HL-60 (cell line): ENCODE results near the gene CTIF.

Experiments used
- DNase-seq, 2 experiments: peaks; one replicate each; pipeline ENCODE4 v3.0.0-alpha.2; 2010 to 2020; ENCODE audit warnings: low read depth in 1 of 2, low spot score in 1 of 2
- H3K27ac ChIP-seq: fragments of 250-450 bp; sonication (Bioruptor Pico); replicated peaks from 2 replicates; pipeline ENCODE4 v1.5.1; 2020; ENCODE audit warnings: mild to moderate bottlenecking, moderate library complexity
- H3K27me3 ChIP-seq: fragments of 250-450 bp; sonication (Bioruptor Pico); 2 replicates; pipeline ENCODE4 v1.5.1; 2021; ENCODE audit warnings: mild to moderate bottlenecking, moderate library complexity; ENCODE audit not compliant: insufficient read depth, poor library complexity, severe bottlenecking
- H3K4me3 ChIP-seq: replicated peaks from 2 replicates; pipeline ENCODE4 v1.5.1; 2011; ENCODE audit warnings: mild to moderate bottlenecking, control low read depth, low read length; ENCODE audit not compliant: insufficient read depth
- GABPA ChIP-seq: IDR thresholded peaks from 2 replicates; pipeline ENCODE4 v1.6.1; 2012; ENCODE audit warnings: low read depth
- POLR2AphosphoS5 ChIP-seq: IDR thresholded peaks from 2 replicates; pipeline ENCODE4 v1.6.1; 2012; ENCODE audit warnings: low read depth
- SPI1 ChIP-seq: IDR thresholded peaks from 2 replicates; pipeline ENCODE4 v1.6.1; 2012; ENCODE audit warnings: low read depth, mild to moderate bottlenecking, borderline replicate concordance
- TF ChIP-seq, protein P1 (sequence below): IDR thresholded peaks from 2 replicates; pipeline ENCODE4 v1.6.1; 2012; ENCODE audit warnings: low read depth; ENCODE audit not compliant: insufficient replicate concordance
- TF ChIP-seq, protein P2 (sequence below): IDR thresholded peaks from one replicate; pipeline ENCODE4 v1.5.1; 2011; ENCODE audit warnings: low read length, control low read depth, inconsistent platforms; ENCODE audit not compliant: insufficient read depth

Gene CTIF

DNA sequence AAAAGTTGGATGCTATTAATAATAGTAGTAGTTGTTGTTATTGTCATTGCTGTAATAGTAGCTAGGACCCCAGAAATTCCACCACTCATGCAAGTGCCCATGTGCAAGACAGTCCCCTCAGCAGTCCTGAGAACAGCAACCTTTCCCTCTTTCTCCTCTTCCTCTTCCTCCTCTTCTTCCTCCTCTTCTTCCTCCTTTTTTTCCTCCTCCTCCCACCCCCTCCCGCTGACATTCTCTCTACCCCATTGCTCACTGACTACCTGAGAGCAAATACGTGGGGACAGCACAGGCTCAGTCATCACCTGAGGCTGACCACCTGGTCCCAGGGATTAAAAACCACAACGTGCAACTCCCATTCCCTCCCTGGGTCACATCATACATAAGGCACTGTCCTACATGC lies 370.1 kb downstream of the CTIF start:
- no peaks in the 10 kb centered on the region for H3K27me3 ChIP-seq
- no peak for DNase-seq
- no peak for TF ChIP-seq POLR2AphosphoS5
- no peak for TF ChIP-seq SPI1
- TF ChIP-seq GABPA, result no peak
- TF ChIP-seq, protein P1, sequence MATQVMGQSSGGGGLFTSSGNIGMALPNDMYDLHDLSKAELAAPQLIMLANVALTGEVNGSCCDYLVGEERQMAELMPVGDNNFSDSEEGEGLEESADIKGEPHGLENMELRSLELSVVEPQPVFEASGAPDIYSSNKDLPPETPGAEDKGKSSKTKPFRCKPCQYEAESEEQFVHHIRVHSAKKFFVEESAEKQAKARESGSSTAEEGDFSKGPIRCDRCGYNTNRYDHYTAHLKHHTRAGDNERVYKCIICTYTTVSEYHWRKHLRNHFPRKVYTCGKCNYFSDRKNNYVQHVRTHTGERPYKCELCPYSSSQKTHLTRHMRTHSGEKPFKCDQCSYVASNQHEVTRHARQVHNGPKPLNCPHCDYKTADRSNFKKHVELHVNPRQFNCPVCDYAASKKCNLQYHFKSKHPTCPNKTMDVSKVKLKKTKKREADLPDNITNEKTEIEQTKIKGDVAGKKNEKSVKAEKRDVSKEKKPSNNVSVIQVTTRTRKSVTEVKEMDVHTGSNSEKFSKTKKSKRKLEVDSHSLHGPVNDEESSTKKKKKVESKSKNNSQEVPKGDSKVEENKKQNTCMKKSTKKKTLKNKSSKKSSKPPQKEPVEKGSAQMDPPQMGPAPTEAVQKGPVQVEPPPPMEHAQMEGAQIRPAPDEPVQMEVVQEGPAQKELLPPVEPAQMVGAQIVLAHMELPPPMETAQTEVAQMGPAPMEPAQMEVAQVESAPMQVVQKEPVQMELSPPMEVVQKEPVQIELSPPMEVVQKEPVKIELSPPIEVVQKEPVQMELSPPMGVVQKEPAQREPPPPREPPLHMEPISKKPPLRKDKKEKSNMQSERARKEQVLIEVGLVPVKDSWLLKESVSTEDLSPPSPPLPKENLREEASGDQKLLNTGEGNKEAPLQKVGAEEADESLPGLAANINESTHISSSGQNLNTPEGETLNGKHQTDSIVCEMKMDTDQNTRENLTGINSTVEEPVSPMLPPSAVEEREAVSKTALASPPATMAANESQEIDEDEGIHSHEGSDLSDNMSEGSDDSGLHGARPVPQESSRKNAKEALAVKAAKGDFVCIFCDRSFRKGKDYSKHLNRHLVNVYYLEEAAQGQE, result no peak
- TF ChIP-seq, protein P2, sequence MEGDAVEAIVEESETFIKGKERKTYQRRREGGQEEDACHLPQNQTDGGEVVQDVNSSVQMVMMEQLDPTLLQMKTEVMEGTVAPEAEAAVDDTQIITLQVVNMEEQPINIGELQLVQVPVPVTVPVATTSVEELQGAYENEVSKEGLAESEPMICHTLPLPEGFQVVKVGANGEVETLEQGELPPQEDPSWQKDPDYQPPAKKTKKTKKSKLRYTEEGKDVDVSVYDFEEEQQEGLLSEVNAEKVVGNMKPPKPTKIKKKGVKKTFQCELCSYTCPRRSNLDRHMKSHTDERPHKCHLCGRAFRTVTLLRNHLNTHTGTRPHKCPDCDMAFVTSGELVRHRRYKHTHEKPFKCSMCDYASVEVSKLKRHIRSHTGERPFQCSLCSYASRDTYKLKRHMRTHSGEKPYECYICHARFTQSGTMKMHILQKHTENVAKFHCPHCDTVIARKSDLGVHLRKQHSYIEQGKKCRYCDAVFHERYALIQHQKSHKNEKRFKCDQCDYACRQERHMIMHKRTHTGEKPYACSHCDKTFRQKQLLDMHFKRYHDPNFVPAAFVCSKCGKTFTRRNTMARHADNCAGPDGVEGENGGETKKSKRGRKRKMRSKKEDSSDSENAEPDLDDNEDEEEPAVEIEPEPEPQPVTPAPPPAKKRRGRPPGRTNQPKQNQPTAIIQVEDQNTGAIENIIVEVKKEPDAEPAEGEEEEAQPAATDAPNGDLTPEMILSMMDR, result no peak
- H3K27ac ChIP-seq, result no peak overlapping the region
- no peak overlapping the region for H3K4me3 ChIP-seq

- no peak for DNase-seq
- no peak overlapping the region for H3K4me3 ChIP-seq
- H3K27ac ChIP-seq, result no peak overlapping the region
- H3K27me3 ChIP-seq, result no peaks in the 10 kb centered on the region
- TF ChIP-seq, protein P2, result no peak
- no peak for TF ChIP-seq POLR2AphosphoS5
- TF ChIP-seq, protein P1, result no peak
- TF ChIP-seq GABPA, result no peak
- TF ChIP-seq SPI1, result no peak
These were observed 370.9 kb downstream of the CTIF start for GRCh38 chr18:48909721-48910120.

GRCh38 chr18:48910972-48911545 lies 372.2 kb downstream of the CTIF start:
- Histone ChIP-seq H3K4me3 (no peak overlapping the region), H3K27me3 (no peaks in the 10 kb centered on the region), H3K27ac (no peak overlapping the region)
- DNase-seq, result no peak
- TF ChIP-seq, protein P1, result no peak
- TF ChIP-seq POLR2AphosphoS5 (no peak), SPI1 (no peak), GABPA (no peak)
- TF ChIP-seq, protein P2, result no peak
